Loucy (cell line): ENCODE data around the gene IGF2BP2.

ENCODE experiments used
- EZH2phosphoT487 ChIP-seq: fragments of 200-600 bp; IDR thresholded peaks from 2 replicates; pipeline ENCODE4 v1.6.1; 2018; ENCODE audit warnings: antibody characterized with exemption, mild to moderate bottlenecking, moderate library complexity, borderline replicate concordance
- TF ChIP-seq, protein P1 (sequence below): fragments of 200-600 bp; sonication (generic); conservative IDR thresholded peaks from 2 replicates; pipeline ENCODE4 v1.5.1; 2014; ENCODE audit warnings: mild to moderate bottlenecking, antibody characterized with exemption, low read length

DNA sequence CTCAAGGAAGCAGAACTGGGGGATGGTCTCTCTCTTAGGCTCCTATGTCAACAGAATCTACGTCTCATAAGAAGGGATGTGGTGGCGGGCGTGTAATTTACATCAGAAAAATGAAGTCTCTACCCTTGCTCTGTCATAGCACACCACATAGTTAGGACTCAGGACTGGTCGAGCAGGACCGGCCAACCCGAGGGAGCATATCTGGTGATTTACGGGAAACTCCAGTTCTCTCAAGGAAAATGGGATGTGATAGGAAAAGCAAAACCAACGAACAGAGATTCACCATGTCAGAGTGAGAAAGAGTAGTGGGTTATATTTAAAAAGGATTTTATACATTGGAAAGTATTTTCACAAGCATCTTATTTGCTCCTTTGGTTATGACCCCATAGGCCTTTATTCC is 54.7 kb downstream of the IGF2BP2 start:
- TF ChIP-seq, protein P1, sequence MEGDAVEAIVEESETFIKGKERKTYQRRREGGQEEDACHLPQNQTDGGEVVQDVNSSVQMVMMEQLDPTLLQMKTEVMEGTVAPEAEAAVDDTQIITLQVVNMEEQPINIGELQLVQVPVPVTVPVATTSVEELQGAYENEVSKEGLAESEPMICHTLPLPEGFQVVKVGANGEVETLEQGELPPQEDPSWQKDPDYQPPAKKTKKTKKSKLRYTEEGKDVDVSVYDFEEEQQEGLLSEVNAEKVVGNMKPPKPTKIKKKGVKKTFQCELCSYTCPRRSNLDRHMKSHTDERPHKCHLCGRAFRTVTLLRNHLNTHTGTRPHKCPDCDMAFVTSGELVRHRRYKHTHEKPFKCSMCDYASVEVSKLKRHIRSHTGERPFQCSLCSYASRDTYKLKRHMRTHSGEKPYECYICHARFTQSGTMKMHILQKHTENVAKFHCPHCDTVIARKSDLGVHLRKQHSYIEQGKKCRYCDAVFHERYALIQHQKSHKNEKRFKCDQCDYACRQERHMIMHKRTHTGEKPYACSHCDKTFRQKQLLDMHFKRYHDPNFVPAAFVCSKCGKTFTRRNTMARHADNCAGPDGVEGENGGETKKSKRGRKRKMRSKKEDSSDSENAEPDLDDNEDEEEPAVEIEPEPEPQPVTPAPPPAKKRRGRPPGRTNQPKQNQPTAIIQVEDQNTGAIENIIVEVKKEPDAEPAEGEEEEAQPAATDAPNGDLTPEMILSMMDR = no peak
- no peak for TF ChIP-seq EZH2phosphoT487
